Left renal cortex interstitium (tissue), 4 donors: ENCODE measurements around the gene ZNF791. TPM values are rescaled to one million over a fixed set of nuclear protein-coding genes. Genes with fewer than 3 reads are reported as not detected.
"Not testable (repeated sequence)": the region's sequence is repeated elsewhere in the genome, so short reads cannot be mapped to it uniquely, and the experiment has no call there.

Experiments used
- DNase-seq, 4 donors: peaks; one replicate each; pipeline ENCODE4 v3.0.0-alpha.2; 2013; ENCODE audit warnings: low read depth in 4 of 4, low spot score in 2 of 4, missing footprints in 1 of 4
- polyA plus RNA-seq, 4 donors: library from polyadenylated mRNA; unstranded; fragments of 120-200 nt; gene quantifications; one replicate each; pipeline ENCODE4 v1.2.1, GENCODE V29; 2013; ENCODE audit not compliant: insufficient read length in 4 of 4

ZNF791 gene
- polyA plus RNA-seq, 4 donors: 13.7 to 26.7 (median 20.9) TPM

- no peak for DNase-seq
Observed at GRCh38 chr19:12665671-12666264, 55.0 kb downstream of the ZNF791 start.

DNA sequence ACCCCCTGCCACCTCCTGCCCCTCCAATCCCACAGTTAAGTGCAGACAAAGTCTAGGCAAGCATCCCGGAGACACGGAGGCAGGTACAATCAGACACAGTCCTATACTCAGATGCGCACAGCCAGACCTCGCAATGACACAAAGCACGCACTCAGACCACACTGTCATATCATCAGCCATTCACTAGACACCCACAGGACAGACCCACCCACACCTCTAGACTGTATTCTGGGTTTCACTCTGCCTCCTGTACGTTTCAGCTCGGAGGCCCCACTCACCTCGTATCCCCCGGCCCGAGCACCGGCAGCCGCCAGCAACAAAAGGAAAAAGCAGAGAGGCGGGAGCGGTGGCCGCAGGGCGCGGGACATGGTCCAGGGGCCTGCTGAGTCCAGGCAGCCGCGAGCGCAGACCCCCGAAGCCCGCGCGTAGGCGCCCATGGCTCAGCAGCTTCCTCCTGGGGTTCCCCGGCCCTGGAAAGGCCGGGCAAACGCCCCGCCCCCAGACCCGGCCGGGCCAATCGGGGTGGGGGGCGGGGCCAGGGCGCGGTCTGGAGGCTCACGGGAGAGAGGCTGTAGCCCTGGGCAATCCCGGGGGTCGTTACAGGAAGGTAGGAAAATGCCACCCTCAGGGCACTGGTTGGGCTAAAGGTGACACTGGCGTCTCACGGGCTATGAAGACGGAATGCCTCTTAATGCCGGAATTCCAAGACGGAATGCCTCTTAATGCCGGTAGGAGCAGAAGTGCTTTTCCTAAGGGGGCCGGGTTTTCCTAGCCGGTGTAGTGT, 55.7 kb downstream of the ZNF791 start, which contains the start of the genes MAN2B1 and WDR83:
Gene MAN2B1, minus strand, starts transcription at position 478 of the 784 bp plus-strand sequence. Its CDS starts 41 bp downstream, at position 437.
Gene WDR83, plus strand, starts transcription at position 543 of the 784 bp plus-strand sequence. CDS start 2,984 bp downstream, outside the sequence.
- peak in 3 of 4 donors; percentile 43 to 71 (median 63) for DNase-seq

DNA sequence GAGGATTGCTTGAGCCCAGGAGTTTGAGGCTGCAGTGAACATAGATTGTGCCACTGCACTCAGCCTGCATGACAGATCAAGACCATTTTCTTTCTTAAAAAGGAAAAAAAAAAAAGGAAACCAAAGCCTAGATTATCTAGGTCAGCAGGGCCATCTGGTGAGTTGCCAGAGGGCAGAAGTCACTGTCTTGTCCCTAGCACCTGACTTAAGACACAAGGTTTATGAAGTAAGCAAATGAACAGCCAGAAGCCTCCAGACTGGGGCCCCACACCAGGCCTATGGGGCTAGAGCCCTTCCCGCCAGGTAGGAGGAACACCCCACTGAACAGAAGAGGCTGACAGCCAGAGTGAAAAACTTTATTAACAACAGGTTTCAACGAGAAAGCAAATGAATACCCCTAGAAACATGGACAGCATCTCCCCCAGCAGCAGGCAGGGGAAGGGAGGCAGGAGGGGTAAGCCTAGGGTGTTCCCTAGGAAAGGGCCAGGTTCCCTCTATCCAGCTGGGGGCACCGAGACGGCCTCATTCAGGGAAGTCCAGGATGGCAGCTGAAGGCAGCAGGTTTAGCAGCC, 57.1 kb downstream of the ZNF791 start:
- no peak for DNase-seq

GRCh38 chr19:12668346-12668745, 57.6 kb downstream of the ZNF791 start:
- DNase-seq: no peak

- no peak for DNase-seq
Observed at GRCh38 chr19:12668932-12669269, 58.2 kb downstream of the ZNF791 start.

GRCh38 chr19:12669270-12670158, 58.8 kb downstream of the ZNF791 start:
- peak; percentile 74 to 98 (median 80) for DNase-seq

DNA sequence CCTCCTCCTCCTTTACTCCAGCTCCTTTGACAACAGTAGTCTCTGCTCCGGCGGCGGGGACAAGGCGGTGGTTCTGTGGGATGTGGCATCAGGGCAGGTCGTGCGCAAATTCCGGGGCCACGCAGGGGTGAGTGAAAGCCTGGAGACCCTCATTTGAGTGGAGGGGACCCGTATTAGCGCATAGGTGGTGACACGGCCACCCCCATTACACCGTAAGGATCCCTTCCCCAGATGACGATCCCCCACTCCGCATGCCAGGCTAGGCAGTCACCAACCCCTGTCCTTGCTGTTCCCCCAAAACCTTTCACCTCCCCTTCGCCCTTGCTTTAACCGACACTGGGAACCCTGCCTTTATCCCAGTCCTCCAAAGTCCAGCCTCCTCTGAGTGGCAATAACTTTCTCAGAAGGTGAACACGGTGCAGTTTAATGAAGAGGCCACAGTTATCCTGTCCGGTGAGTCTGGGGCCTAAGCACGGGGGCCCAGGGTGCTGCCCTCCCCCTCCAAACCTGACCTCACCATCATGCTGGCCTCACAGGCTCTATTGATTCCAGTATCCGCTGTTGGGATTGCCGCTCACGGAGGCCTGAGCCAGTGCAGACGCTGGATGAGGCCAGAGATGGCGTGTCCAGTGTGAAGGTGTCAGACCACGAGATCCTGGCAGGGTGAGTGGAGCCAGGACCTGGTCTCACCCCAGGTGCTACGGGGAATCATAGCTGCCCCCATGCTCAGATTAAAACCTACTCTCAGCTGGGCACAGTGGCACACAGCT, 59.6 kb downstream of the ZNF791 start:
- no peak for DNase-seq

- DNase-seq: no peak
Observed at GRCh38 chr19:12672744-12673143, 62.0 kb downstream of the ZNF791 start.

GRCh38 chr19:12675399-12675798, 64.7 kb downstream of the ZNF791 start:
- DNase-seq: no peak

DNA sequence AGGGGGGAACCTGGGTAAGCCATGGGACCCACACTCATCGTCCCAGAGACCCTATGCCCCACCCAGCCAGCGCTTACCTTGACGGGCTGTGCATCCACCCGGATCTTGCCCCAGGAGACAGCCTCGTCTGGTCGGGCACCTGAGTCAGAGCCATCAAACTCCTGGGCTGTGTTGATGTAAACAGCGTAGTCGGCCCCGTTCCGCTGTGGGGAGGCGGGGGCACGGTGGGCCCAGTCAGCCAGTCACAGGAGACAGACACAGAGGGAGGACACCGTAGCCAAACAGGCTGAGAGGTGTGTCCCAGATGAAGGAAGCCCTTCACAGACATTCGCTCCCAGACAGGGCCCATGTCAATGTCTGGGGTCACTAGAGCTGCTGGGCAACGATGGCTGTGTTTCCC, 65.2 kb downstream of the ZNF791 start:
- DNase-seq: no peak

DNA sequence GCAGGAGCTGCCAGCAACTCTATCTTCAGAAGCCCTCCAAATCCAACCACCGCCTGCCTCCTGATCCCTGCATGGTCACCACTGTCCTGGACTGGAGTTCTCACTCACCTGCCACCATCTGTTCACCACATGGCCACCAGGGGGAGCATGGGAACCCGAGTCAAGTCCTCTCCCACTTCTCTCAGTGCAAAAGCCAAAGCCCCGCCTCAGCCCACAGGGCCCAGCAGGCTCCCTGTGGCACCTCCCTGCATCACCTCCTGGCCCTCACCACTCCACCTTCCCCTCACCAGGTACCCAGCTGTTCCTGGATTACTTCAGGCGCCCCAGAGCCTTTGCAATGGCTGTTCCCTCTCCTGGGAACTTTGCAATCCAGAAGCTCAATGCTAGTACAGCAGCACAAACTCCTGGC, 65.7 kb downstream of the ZNF791 start:
- DNase-seq: peak in 1 of 4 donors; percentile 73

GRCh38 chr19:12676928-12677327, 66.2 kb downstream of the ZNF791 start:
- DNase-seq: no peak

GRCh38 chr19:12678039-12678438, 67.3 kb downstream of the ZNF791 start:
- DNase-seq: not testable (repeated sequence)

GRCh38 chr19:12680034-12680433, 69.3 kb downstream of the ZNF791 start:
- DNase-seq: no peak

- peak; percentile 88 to 96 (median 93) for DNase-seq
Observed at GRCh38 chr19:12681074-12681987, 70.6 kb downstream of the ZNF791 start, which contains the start of gene DHPS. TSS of gene DHPS (minus strand) at chr19:12681880. CDS start at chr19:12681766, 114 bp downstream.
